Adrenal gland (tissue), 5 donors: ENCODE measurements around the gene TBC1D26.

Experiments
- CTCF ChIP-seq, 6 experiments: fragments of 450-650 bp in 4 of 6; fragments of 200-600 bp in 2 of 6; sonication (generic) in 1 of 6; IDR thresholded peaks; 1 replicate in 5 of 6; 2 replicates in 1 of 6; pipeline versions ENCODE4 v1.5.1 to v1.8.0; 2016 to 2021; ENCODE audit warnings: antibody characterized with exemption in 6 of 6, mild to moderate bottlenecking in 2 of 6, moderate library complexity in 1 of 6
- POLR2A ChIP-seq, 2 donors: fragments of 450-650 bp; IDR thresholded peaks; one replicate each; pipeline ENCODE4 v1.6.1; 2017; ENCODE audit warnings: antibody characterized with exemption in 2 of 2, mild to moderate bottlenecking in 2 of 2, moderate library complexity in 1 of 2
- donor health status: DM: no; HTN: no; CAD: no.

- no peak for TF ChIP-seq POLR2A (IDR thresholded peaks at IDR 0.05)
- TF ChIP-seq CTCF (IDR thresholded peaks at IDR 0.05) = no peak
Observed at GRCh38 chr17:15777297-15777696, 45.2 kb downstream of the TBC1D26 start.
